Activated B cell treated with CpG ODN at 0.5 μM for 24 hours (primary cell): ENCODE data around the gene THRAP3. TPM values are rescaled to one million over a fixed set of nuclear protein-coding genes. Genes with fewer than 3 reads are reported as not detected.

Source experiments
- ATAC-seq: fragments of 200-7000 bp; cut with Tn5 transposase; one replicate; pipeline ENCODE4 v1.10.0; 2021; ENCODE audit warnings: low read depth, mild to moderate bottlenecking, moderate library complexity
- CTCF ChIA-PET: fragments of 350-600 bp; sonication (Branson Sonifier 250); formaldehyde crosslinking; loops from one replicate; lab custom pipeline; 2021; ENCODE audit warnings: antibody characterized with exemption; lab: Charles Lee
- POLR2A ChIA-PET: fragments of 350-600 bp; sonication (Branson Sonifier 250); formaldehyde crosslinking; loops from one replicate; lab custom pipeline; 2021; ENCODE audit warnings: antibody characterized with exemption; lab: Charles Lee
- DNase-seq: peaks from one replicate; pipeline ENCODE4 v3.0.0; 2022
- H3K27ac Mint-ChIP-seq: one replicate; pipeline ENCODE4 v1.8.0; 2020; ENCODE audit warnings: mixed read lengths
- H3K27me3 Mint-ChIP-seq: one replicate; pipeline ENCODE4 v1.8.0; 2021; ENCODE audit warnings: mixed read lengths
- H3K36me3 Mint-ChIP-seq: one replicate; pipeline ENCODE4 v1.8.0; 2021; ENCODE audit warnings: low read depth, mixed read lengths
- H3K4me1 Mint-ChIP-seq: one replicate; pipeline ENCODE4 v1.8.0; 2021; ENCODE audit warnings: mixed read lengths
- H3K4me3 Mint-ChIP-seq: one replicate; pipeline ENCODE4 v1.8.0; 2020; ENCODE audit warnings: mild to moderate bottlenecking, mixed read lengths
- H3K9me3 Mint-ChIP-seq: one replicate; pipeline ENCODE4 v1.8.0; 2020; ENCODE audit warnings: mixed read lengths
- intact Hi-C: fragments of 100-400 bp; cut with micrococcal nuclease; formaldehyde crosslinking; loops from one replicate; pipeline ENCODE4 v1.15.1; 2024
- total RNA-seq: library from RNA; stranded (reverse); gene quantifications from 2 replicates; pipeline ENCODE4 v1.2.3, GENCODE V29; 2022
- TF ChIP-seq, protein P1 (sequence below): fragments of 200-600 bp; IDR thresholded peaks from one replicate; pipeline ENCODE4 v1.8.0; 2022; ENCODE audit warnings: antibody characterized with exemption, mild to moderate bottlenecking

Gene THRAP3
- total RNA-seq, 1 donor from 2014 or later, result 145 TPM

- ChIA-PET POLR2A (no interaction called here), CTCF (interaction anchor here (1.0 to 4.6 kb wide), 3 partner anchors 19 to 75 kb away, joined by 3 to 48 read pairs (median 3); no protein-coding TSS in a partner anchor)
- Mint-ChIP-seq H3K9me3 (no peaks in the 10 kb centered on the region), H3K4me3 (no peak overlapping the region), H3K4me1 (peaks cover 5% of the 10 kb centered on the region), H3K27me3 (no peaks in the 10 kb centered on the region), H3K36me3 (peaks cover 77% of the 10 kb centered on the region), H3K27ac (no peak overlapping the region)
- TF ChIP-seq, protein P1, sequence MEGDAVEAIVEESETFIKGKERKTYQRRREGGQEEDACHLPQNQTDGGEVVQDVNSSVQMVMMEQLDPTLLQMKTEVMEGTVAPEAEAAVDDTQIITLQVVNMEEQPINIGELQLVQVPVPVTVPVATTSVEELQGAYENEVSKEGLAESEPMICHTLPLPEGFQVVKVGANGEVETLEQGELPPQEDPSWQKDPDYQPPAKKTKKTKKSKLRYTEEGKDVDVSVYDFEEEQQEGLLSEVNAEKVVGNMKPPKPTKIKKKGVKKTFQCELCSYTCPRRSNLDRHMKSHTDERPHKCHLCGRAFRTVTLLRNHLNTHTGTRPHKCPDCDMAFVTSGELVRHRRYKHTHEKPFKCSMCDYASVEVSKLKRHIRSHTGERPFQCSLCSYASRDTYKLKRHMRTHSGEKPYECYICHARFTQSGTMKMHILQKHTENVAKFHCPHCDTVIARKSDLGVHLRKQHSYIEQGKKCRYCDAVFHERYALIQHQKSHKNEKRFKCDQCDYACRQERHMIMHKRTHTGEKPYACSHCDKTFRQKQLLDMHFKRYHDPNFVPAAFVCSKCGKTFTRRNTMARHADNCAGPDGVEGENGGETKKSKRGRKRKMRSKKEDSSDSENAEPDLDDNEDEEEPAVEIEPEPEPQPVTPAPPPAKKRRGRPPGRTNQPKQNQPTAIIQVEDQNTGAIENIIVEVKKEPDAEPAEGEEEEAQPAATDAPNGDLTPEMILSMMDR, result no peak
- ATAC-seq, result no peak
- DNase-seq, result no peak
- intact Hi-C loops, result loop anchor here (5.0 kb wide), 1 partner anchor 37 kb away; the partner anchor contains the start of gene SH3D21
Observed at GRCh38 chr1:36344395-36344680, 120.1 kb downstream of the THRAP3 start.

GRCh38 chr1:36345353-36345752 is 121.1 kb downstream of the THRAP3 start:
- ATAC-seq (no peak), DNase-seq (no peak)
- no peak overlapping the region for H3K4me3 Mint-ChIP-seq
- H3K27me3 Mint-ChIP-seq, result no peaks in the 10 kb centered on the region
- TF ChIP-seq, protein P1, result no peak
- no peaks in the 10 kb centered on the region for H3K9me3 Mint-ChIP-seq
- POLR2A ChIA-PET, result no interaction called here
- intact Hi-C loops, result no loop called here
- CTCF ChIA-PET, result interaction anchor here (1.2 to 1.3 kb wide), 2 partner anchors 21 to 81 kb away, joined by 3 read pairs; no protein-coding TSS in a partner anchor
- peaks cover 10% of the 10 kb centered on the region for H3K4me1 Mint-ChIP-seq
- H3K27ac Mint-ChIP-seq, result no peak overlapping the region
- peaks cover 72% of the 10 kb centered on the region for H3K36me3 Mint-ChIP-seq

DNA sequence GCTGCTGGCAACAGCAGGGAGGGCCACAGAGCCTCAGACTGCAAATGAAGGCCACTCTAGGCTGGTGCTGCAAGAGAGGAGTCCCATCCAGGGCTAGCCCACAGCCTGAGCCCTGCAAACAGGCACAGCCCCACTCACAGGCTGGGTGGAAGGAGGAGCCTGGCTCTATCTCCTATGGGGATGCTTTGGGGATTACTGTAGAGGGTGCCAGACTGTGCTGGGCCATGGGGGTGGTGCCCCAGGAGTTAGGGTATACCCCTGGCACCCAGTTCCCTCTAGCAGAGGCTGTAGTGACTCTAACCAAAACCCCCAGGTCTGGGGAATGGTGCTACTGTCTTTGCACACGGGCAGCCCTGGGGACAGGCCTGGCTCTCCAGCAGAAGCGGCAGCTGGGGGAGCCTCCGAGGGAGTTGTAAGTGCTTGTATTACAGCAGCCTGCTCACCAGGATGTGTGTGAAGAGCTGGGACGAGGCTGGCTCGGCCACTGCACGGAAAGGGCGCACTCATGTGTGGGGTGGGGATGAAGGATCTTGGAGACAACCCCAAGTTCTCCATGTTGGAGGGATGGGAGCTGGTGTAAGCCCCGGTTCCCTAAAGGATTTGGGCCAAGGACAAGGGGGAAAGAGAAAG is 122.6 kb downstream of the THRAP3 start:
- ChIA-PET POLR2A (interaction anchor here (0.5 kb wide), 1 partner anchor 65 kb away, joined by 6 read pairs; no protein-coding TSS in a partner anchor), CTCF (interaction anchor here (1.3 kb wide), 1 partner anchor 22 kb away, joined by 5 read pairs; no protein-coding TSS in a partner anchor)
- TF ChIP-seq, protein P1, result no peak
- no peak overlapping the region for H3K4me3 Mint-ChIP-seq
- no peak overlapping the region for H3K27ac Mint-ChIP-seq
- peaks cover 69% of the 10 kb centered on the region for H3K36me3 Mint-ChIP-seq
- no peak for ATAC-seq
- H3K27me3 Mint-ChIP-seq, result no peaks in the 10 kb centered on the region
- intact Hi-C loops, result no loop called here
- DNase-seq, result no peak
- peaks cover 23% of the 10 kb centered on the region for H3K4me1 Mint-ChIP-seq
- no peaks in the 10 kb centered on the region for H3K9me3 Mint-ChIP-seq

DNA sequence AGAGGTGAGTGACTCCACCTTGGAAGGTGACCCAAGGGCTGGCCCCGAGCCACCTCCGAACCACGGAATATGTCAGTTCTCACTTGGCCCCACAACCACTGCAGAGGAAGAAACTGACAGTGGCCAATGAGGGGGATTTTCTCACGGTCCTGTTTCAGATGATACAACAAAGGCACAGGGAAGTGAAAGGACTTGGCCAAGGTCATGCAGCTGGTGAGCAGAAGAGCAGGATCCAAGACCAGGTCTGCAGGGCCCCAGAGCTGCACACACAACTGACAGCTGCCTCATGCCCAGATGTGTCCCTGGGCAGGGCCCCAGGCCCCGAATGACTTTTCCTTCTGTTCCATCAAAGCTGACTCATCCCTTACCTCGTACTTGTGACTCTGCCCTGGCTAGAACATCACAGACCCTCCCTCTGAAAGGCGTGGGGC is 125.0 kb downstream of the THRAP3 start:
- no peaks in the 10 kb centered on the region for H3K27me3 Mint-ChIP-seq
- DNase-seq, result no peak
- intact Hi-C loops, result no loop called here
- no peak overlapping the region for H3K4me3 Mint-ChIP-seq
- POLR2A ChIA-PET, result interaction anchor here (0.6 to 2.1 kb wide), 2 partner anchors 101 to 1266 kb away, joined by 3 to 5 read pairs; partner anchors contain the start of gene OSCP1
- no peak overlapping the region for H3K27ac Mint-ChIP-seq
- peak; percentile 47 for ATAC-seq
- H3K4me1 Mint-ChIP-seq, result peaks cover 29% of the 10 kb centered on the region
- H3K36me3 Mint-ChIP-seq, result peaks cover 72% of the 10 kb centered on the region
- CTCF ChIA-PET, result interaction anchor here (1.4 to 1.7 kb wide), 2 partner anchors 38 to 71 kb away, joined by 3 read pairs; no protein-coding TSS in a partner anchor
- H3K9me3 Mint-ChIP-seq, result no peaks in the 10 kb centered on the region
- TF ChIP-seq, protein P1, result no peak

- no peak for ATAC-seq
- ChIA-PET CTCF (interaction anchor here (1.2 to 1.8 kb wide), 4 partner anchors 18 to 70 kb away, joined by 3 to 13 read pairs (median 4); no protein-coding TSS in a partner anchor), POLR2A (interaction anchor here (0.9 to 2.1 kb wide), 3 partner anchors 10 to 101 kb away, joined by 3 to 7 read pairs (median 5); partner anchors contain the start of gene OSCP1)
- no peaks in the 10 kb centered on the region for H3K27me3 Mint-ChIP-seq
- H3K36me3 Mint-ChIP-seq, result peaks cover 72% of the 10 kb centered on the region
- peaks cover 29% of the 10 kb centered on the region for H3K4me1 Mint-ChIP-seq
- DNase-seq, result no peak
- no peak overlapping the region for H3K4me3 Mint-ChIP-seq
- peak overlapping the region; percentile 66 for H3K27ac Mint-ChIP-seq
- H3K9me3 Mint-ChIP-seq, result no peaks in the 10 kb centered on the region
- intact Hi-C loops, result loop anchor here (1.0 to 2.0 kb wide), 2 partner anchors 19 to 71 kb away; no protein-coding TSS in a partner anchor
- TF ChIP-seq, protein P1, result no peak
Observed at GRCh38 chr1:36349839-36350238, 125.6 kb downstream of the THRAP3 start.
